PC-3 (cell line): ENCODE results near the gene SPRR1A. TPM values are rescaled to one million over a fixed set of nuclear protein-coding genes. Genes with fewer than 3 reads are reported as not detected.
A peak's percentile ranks its signal among the peaks of the same experiment; 100 is the strongest.

Experiments used
- ATAC-seq: fragments of 200-7000 bp; cut with Tn5 transposase; 2 replicates; pipeline ENCODE4 v1.9.1; 2020; ENCODE audit warnings: mild to moderate bottlenecking, moderate library complexity
- BruUV-seq: library from RNA; stranded (reverse); fragments of 400-500 nt; replicated peaks from 2 replicates; lab custom pipeline; 2021; lab: Mats Ljungman, UMichigan
- CTCF ChIA-PET: fragments of 300-600 bp; sonication (Branson Sonifier 250); formaldehyde crosslinking; loops from one replicate; lab custom pipeline; 2022; ENCODE audit warnings: antibody characterized with exemption; lab: Charles Lee
- POLR2A ChIA-PET: fragments of 300-600 bp; sonication (Branson Sonifier 250); formaldehyde crosslinking; loops from one replicate; lab custom pipeline; 2022; ENCODE audit warnings: antibody characterized with exemption; ENCODE audit not compliant: unreplicated experiment; lab: Charles Lee
- DNase-seq: peaks from one replicate; pipeline ENCODE4 v3.0.0-alpha.2; 2015
- H2AFZ ChIP-seq: fragments of 300-600 bp; sonication (generic); 2 replicates; pipeline ENCODE4 v1.6.0; 2016; ENCODE audit warnings: antibody characterized with exemption, low read length
- H3F3A ChIP-seq: fragments of 300-600 bp; sonication (generic); one replicate; pipeline ENCODE4 v1.6.0; 2017; ENCODE audit warnings: antibody characterized with exemption, low read length, control low read depth, mild to moderate bottlenecking; ENCODE audit not compliant: unreplicated experiment
- H3K27ac ChIP-seq: fragments of 300-600 bp; sonication (generic); 2 replicates; pipeline ENCODE4 v1.5.1; 2016; ENCODE audit warnings: mild to moderate bottlenecking, low read length
- H3K27me3 ChIP-seq: fragments of 300-600 bp; sonication (generic); 2 replicates; pipeline ENCODE4 v1.6.1; 2016; ENCODE audit warnings: low read length, mixed read lengths
- H3K36me3 ChIP-seq: fragments of 300-600 bp; sonication (generic); 2 replicates; pipeline ENCODE4 v1.6.1; 2016; ENCODE audit warnings: low read depth, mixed run types, low read length, mixed read lengths
- H3K4me1 ChIP-seq: fragments of 300-600 bp; sonication (generic); 2 replicates; pipeline ENCODE4 v1.5.1; 2016; ENCODE audit warnings: low read length; ENCODE audit not compliant: insufficient read depth
- H3K4me2 ChIP-seq: fragments of 300-600 bp; sonication (generic); 2 replicates; pipeline ENCODE4 v1.6.0; 2016; ENCODE audit warnings: low read length
- H3K4me3 ChIP-seq: fragments of 300-600 bp; sonication (generic); 2 replicates; pipeline ENCODE4 v1.5.1; 2016; ENCODE audit warnings: mild to moderate bottlenecking, low read length, mixed read lengths
- H3K79me2 ChIP-seq: fragments of 300-600 bp; sonication (generic); 2 replicates; pipeline ENCODE4 v1.6.1; 2017; ENCODE audit warnings: low read length, mixed read lengths
- H3K9ac ChIP-seq: fragments of 300-600 bp; sonication (generic); 2 replicates; pipeline ENCODE4 v1.6.0; 2016; ENCODE audit warnings: mild to moderate bottlenecking, low read length
- H3K9me2 ChIP-seq: fragments of 300-600 bp; sonication (generic); replicated peaks from 2 replicates; pipeline ENCODE4 v1.6.1; 2016; ENCODE audit warnings: mixed run types, low read length, mixed read lengths
- H3K9me3 ChIP-seq: fragments of 300-600 bp; sonication (generic); 2 replicates; pipeline ENCODE4 v1.6.1; 2016; ENCODE audit warnings: low read length, mixed read lengths
- H4K20me1 ChIP-seq: fragments of 300-600 bp; sonication (generic); 2 replicates; pipeline ENCODE4 v1.6.1; 2016; ENCODE audit warnings: low read length, mixed read lengths
- CTCF ChIP-seq: fragments of 300-600 bp; sonication (generic); conservative IDR thresholded peaks from 2 replicates; pipeline ENCODE4 v1.5.1; 2017; ENCODE audit warnings: antibody characterized with exemption, low read depth, mild to moderate bottlenecking, low read length
- EZH2 ChIP-seq: fragments of 300-600 bp; sonication (generic); IDR thresholded peaks from one replicate; pipeline ENCODE4 v1.6.1; 2017; ENCODE audit warnings: antibody characterized with exemption, mild to moderate bottlenecking, low read length; ENCODE audit not compliant: unreplicated experiment
- EZH2phosphoT487 ChIP-seq: fragments of 300-600 bp; sonication (generic); IDR thresholded peaks from 2 replicates; pipeline ENCODE4 v1.6.1; 2018; ENCODE audit warnings: mild to moderate bottlenecking, antibody characterized with exemption, low read length, borderline replicate concordance
- intact Hi-C: fragments of 100-400 bp; cut with micrococcal nuclease; formaldehyde crosslinking; loops from 2 replicates; pipeline ENCODE4 v1.9.0; 2023
- total RNA-seq: library from RNA; depleted of rRNA; stranded (reverse); fragments of >200 nt; gene quantifications from 2 replicates; pipeline ENCODE4 v1.2.3, GENCODE V29; 2014

SPRR1A gene
- total RNA-seq, 1 experiment from 2014 or later: not detected

GRCh38 chr1:152983234-152983633, 647 bp upstream of the SPRR1A start:
- H3K9me3 ChIP-seq: no peaks in the 10 kb centered on the region
- H3F3A ChIP-seq: no peaks in the 10 kb centered on the region
- H3K4me1 ChIP-seq: peaks cover 13% of the 10 kb centered on the region
- H3K9ac ChIP-seq: no peak overlapping the region
- H3K79me2 ChIP-seq: no peaks in the 10 kb centered on the region
- peaks cover 28% of the 10 kb centered on the region for H3K27me3 ChIP-seq
- H3K4me2 ChIP-seq: no peak overlapping the region
- no peaks in the 10 kb centered on the region for H3K9me2 ChIP-seq
- intact Hi-C loops: no loop called here
- H3K4me3 ChIP-seq: no peak overlapping the region
- POLR2A ChIA-PET: no interaction called here
- ATAC-seq: no peak
- no TSS peak for BruUV-seq
- no peak overlapping the region for H2AFZ ChIP-seq
- no peaks in the 10 kb centered on the region for H4K20me1 ChIP-seq
- H3K27ac ChIP-seq: no peak overlapping the region
- TF ChIP-seq EZH2: no peak
- no peak for TF ChIP-seq EZH2phosphoT487
- peak; percentile 10 for DNase-seq
- no peaks in the 10 kb centered on the region for H3K36me3 ChIP-seq
- CTCF ChIA-PET: no interaction called here

- Histone ChIP-seq H3K27me3 (peaks cover 34% of the 10 kb centered on the region), H3K9me2 (no peaks in the 10 kb centered on the region), H2AFZ (no peak overlapping the region), H3F3A (no peaks in the 10 kb centered on the region), H3K4me1 (peaks cover 13% of the 10 kb centered on the region), H4K20me1 (no peaks in the 10 kb centered on the region), H3K9me3 (no peaks in the 10 kb centered on the region), H3K36me3 (no peaks in the 10 kb centered on the region), H3K27ac (no peak overlapping the region), H3K79me2 (no peaks in the 10 kb centered on the region), H3K4me3 (no peak overlapping the region), H3K4me2 (no peak overlapping the region), H3K9ac (no peak overlapping the region)
- POLR2A ChIA-PET: no interaction called here
- ATAC-seq (no peak), DNase-seq (no peak)
- intact Hi-C loops: no loop called here
- CTCF ChIA-PET: no interaction called here
- BruUV-seq: no TSS peak
- TF ChIP-seq EZH2phosphoT487 (no peak), CTCF (no peak), EZH2 (no peak)
Observed at GRCh38 chr1:152986578-152986977, 2.7 kb downstream of the SPRR1A start.

GRCh38 chr1:152993186-152993585, 9.3 kb downstream of the SPRR1A start:
- intact Hi-C loops: no loop called here
- Histone ChIP-seq H3K9me3 (no peaks in the 10 kb centered on the region), H3K9ac (no peak overlapping the region), H3F3A (no peaks in the 10 kb centered on the region), H3K27ac (no peak overlapping the region), H3K4me3 (no peak overlapping the region), H4K20me1 (no peaks in the 10 kb centered on the region), H3K79me2 (no peaks in the 10 kb centered on the region), H3K9me2 (no peaks in the 10 kb centered on the region), H3K27me3 (peaks cover 66% of the 10 kb centered on the region), H3K4me1 (no peaks in the 10 kb centered on the region), H3K4me2 (no peak overlapping the region), H3K36me3 (no peaks in the 10 kb centered on the region), H2AFZ (no peak overlapping the region)
- TF ChIP-seq CTCF: no peak
- TF ChIP-seq EZH2: no peak
- TF ChIP-seq EZH2phosphoT487: no peak
- BruUV-seq: no TSS peak
- CTCF ChIA-PET: no interaction called here
- DNase-seq (no peak), ATAC-seq (no peak)
- POLR2A ChIA-PET: no interaction called here
